Endometrial microvascular endothelial cells (primary cell): ENCODE data around the gene RNGTT. TPM values are rescaled to one million over a fixed set of nuclear protein-coding genes. Genes with fewer than 3 reads are reported as not detected.
"Not testable (repeated sequence)": the region's sequence is repeated elsewhere in the genome, so short reads cannot be mapped to it uniquely, and the experiment has no call there.

Experiments used
- in situ Hi-C: cut with HindIII; loops from 2 replicates; pipeline ENCODE4 v1.10.0; 2017; ENCODE audit warnings: low sequenced_read_pairs, low pct_unique_long_range_greater_than_20kb; ENCODE audit errors: inconsistent ontology term
- total RNA-seq: library from RNA; depleted of rRNA; stranded (reverse); fragments of >200 nt; gene quantifications from one replicate; pipeline ENCODE4 v1.2.3, GENCODE V29; 2015; ENCODE audit errors: inconsistent ontology term

The RNGTT gene
- total RNA-seq: 15.0 TPM

- in situ Hi-C loops: loop anchor here (25.0 kb wide), 1 partner anchor 399 kb away; the partner anchor contains the start of gene UBE2J1
Observed at GRCh38 chr6:88963139-88964090, at the start of gene RNGTT. Gene RNGTT, minus strand, starts transcription at chr6:88963618. Its CDS starts 209 bp downstream, at chr6:88963409.

- in situ Hi-C loops: no loop called here
Observed at GRCh38 chr6:89011436-89011835, 48.0 kb upstream of the RNGTT start.

GRCh38 chr6:89010825-89011224, 47.4 kb upstream of the RNGTT start:
- in situ Hi-C loops: no loop called here

GRCh38 chr6:89009624-89010059, 46.2 kb upstream of the RNGTT start:
- in situ Hi-C loops: no loop called here

GRCh38 chr6:89008815-89009374, 45.5 kb upstream of the RNGTT start:
- in situ Hi-C loops: no loop called here

- in situ Hi-C loops: no loop called here
Observed at GRCh38 chr6:89008001-89008814, 44.8 kb upstream of the RNGTT start.

GRCh38 chr6:89007209-89008000, 44.0 kb upstream of the RNGTT start:
- in situ Hi-C loops: no loop called here

- in situ Hi-C loops: no loop called here
Observed at GRCh38 chr6:89002523-89002922, 39.1 kb upstream of the RNGTT start.

GRCh38 chr6:88997327-88997726, 33.9 kb upstream of the RNGTT start:
- in situ Hi-C loops: no loop called here

GRCh38 chr6:88992741-88993552, 29.5 kb upstream of the RNGTT start:
- in situ Hi-C loops: no loop called here

GRCh38 chr6:88989215-88989614, 25.8 kb upstream of the RNGTT start:
- in situ Hi-C loops: no loop called here

GRCh38 chr6:88987922-88988321, 24.5 kb upstream of the RNGTT start:
- in situ Hi-C loops: no loop called here

GRCh38 chr6:88985901-88986300, 22.5 kb upstream of the RNGTT start:
- in situ Hi-C loops: no loop called here

GRCh38 chr6:88984606-88985005, 21.2 kb upstream of the RNGTT start:
- in situ Hi-C loops: no loop called here

GRCh38 chr6:88984152-88984551, 20.7 kb upstream of the RNGTT start:
- in situ Hi-C loops: no loop called here

GRCh38 chr6:88983532-88983931, 20.1 kb upstream of the RNGTT start:
- in situ Hi-C loops: no loop called here

- in situ Hi-C loops: not testable (repeated sequence)
Observed at GRCh38 chr6:88983129-88983528, 19.7 kb upstream of the RNGTT start.

- in situ Hi-C loops: no loop called here
Observed at GRCh38 chr6:88982720-88983119, 19.3 kb upstream of the RNGTT start.
